HepG2 (cell line): ENCODE measurements around the gene RAB6B. TPM values are rescaled to one million over a fixed set of nuclear protein-coding genes. Genes with fewer than 3 reads are reported as not detected.

Experiments used
- CHCHD3 ChIP-seq: sonication (generic); formaldehyde crosslinking; IDR thresholded peaks from 2 replicates; pipeline ENCODE4 v1.8.0; 2022; ENCODE audit warnings: mild to moderate bottlenecking, missing genetic modification reagents, moderate library complexity
- POLR2AphosphoS2 ChIP-seq: IDR thresholded peaks from 2 replicates; pipeline ENCODE4 v1.6.1; 2011; ENCODE audit warnings: low read depth, low read length, improper control_type of control experiment
- TBP ChIP-seq: sonication (generic); formaldehyde crosslinking; IDR thresholded peaks from 2 replicates; pipeline ENCODE4 v1.5.0; 2020; ENCODE audit warnings: missing genetic modification reagents
- TMF1 ChIP-seq: sonication (generic); formaldehyde crosslinking; IDR thresholded peaks from 2 replicates; pipeline ENCODE4 v1.8.1; 2022; ENCODE audit warnings: low read depth, missing genetic modification reagents
- ZNF317 ChIP-seq: sonication (generic); formaldehyde crosslinking; IDR thresholded peaks from 2 replicates; pipeline ENCODE4 v1.5.0; 2020; ENCODE audit warnings: mild to moderate bottlenecking, missing genetic modification reagents
- ZNF530 ChIP-seq: sonication (generic); formaldehyde crosslinking; IDR thresholded peaks from 2 replicates; pipeline ENCODE4 v1.5.0; 2020; ENCODE audit warnings: low read depth, mild to moderate bottlenecking, missing genetic modification reagents
- ZNF563 ChIP-seq: sonication (generic); formaldehyde crosslinking; IDR thresholded peaks from 2 replicates; pipeline ENCODE4 v1.8.0; 2022; ENCODE audit warnings: mild to moderate bottlenecking, moderate library complexity, missing genetic modification reagents
- ZNF709 ChIP-seq: sonication (generic); formaldehyde crosslinking; IDR thresholded peaks from 2 replicates; pipeline ENCODE4 v1.5.0; 2020; ENCODE audit warnings: mild to moderate bottlenecking, missing genetic modification reagents
- ZNF768 ChIP-seq: sonication (generic); formaldehyde crosslinking; IDR thresholded peaks from 2 replicates; pipeline ENCODE4 v1.4.0; 2020; ENCODE audit warnings: missing genetic modification reagents
- ZSCAN29 ChIP-seq: sonication (generic); formaldehyde crosslinking; conservative IDR thresholded peaks from 2 replicates; pipeline ENCODE4 v1.4.0; 2020; ENCODE audit warnings: mild to moderate bottlenecking, missing genetic modification reagents
- ZSCAN9 ChIP-seq: IDR thresholded peaks from 2 replicates; pipeline ENCODE4 v1.6.1; 2016; ENCODE audit warnings: borderline replicate concordance
- polyA plus RNA-seq, 8 experiments: library from polyadenylated mRNA; depleted of rRNA in 3 of 8; stranded (reverse) in 7 of 8; unstranded in 1 of 8; fragments of >200 nt; fragmentation: Illumina TruSeq in 4 of 8; extraction: Trizol in 4 of 8; gene quantifications; 2 replicates each; pipeline versions ENCODE4 v1.2.1 to v1.2.3, GENCODE V29; 2011 to 2016; ENCODE audit warnings: low read depth in 4 of 8, missing spikeins in 1 of 8, mixed read lengths in 1 of 8; ENCODE audit not compliant: insufficient read depth in 1 of 8
- total RNA-seq, 5 experiments: library from RNA; depleted of rRNA; stranded (reverse); fragments of >200 nt; fragmentation: Illumina TruSeq; extraction: Trizol; gene quantifications; 2 replicates each; pipeline ENCODE4 v1.2.3, GENCODE V29; 2016; ENCODE audit warnings: low read depth in 1 of 5
- TF ChIP-seq, protein P1 (sequence below): IDR thresholded peaks from 2 replicates; pipeline ENCODE4 v1.4.0; 2020; ENCODE audit warnings: mild to moderate bottlenecking, missing genetic modification reagents

RAB6B gene
- total and polyA plus RNA-seq, 2 of the 13 experiments (the other 11 are each of a cell fraction or from before 2014, with no cell fraction given) = 0.16 TPM; not detected in 1

DNA sequence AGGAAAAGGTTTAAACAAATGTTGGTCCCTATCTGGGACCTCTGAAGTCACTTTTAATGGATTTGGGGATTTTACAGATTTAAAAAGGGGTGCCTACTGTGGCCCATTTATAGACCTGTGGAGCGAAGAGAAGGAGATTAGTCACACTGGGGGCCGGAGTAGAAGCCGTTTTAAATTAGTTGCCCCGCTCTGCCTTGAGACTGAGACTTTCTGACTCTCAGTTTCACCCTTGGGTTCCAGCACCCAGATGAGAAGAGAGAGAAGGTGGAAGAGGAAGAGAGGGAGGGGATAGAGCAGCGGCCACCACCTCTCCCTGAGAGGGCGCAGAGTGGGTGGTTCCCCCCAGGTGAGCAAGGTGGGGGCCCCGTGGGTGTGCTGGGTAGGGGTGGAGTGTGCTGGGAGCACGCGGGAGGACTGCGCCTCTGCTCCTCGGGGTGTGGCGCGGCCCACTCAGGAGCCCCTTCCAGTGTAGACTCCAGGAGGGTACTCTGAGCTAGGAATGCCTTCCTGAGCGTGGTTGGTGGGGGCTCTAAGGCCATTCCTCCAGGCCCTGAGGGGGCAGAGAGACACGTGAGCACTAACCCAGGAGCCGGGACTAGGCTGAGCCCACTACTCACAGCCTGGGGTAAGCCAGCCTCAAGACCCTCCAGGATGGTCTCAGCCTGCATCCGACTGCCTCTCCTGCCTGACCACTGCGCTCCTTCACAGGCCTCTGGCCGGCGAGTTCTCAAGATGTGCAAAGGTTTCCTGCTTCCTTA, 32.6 kb upstream of the RAB6B start (continued):
- TF ChIP-seq, protein P1, sequence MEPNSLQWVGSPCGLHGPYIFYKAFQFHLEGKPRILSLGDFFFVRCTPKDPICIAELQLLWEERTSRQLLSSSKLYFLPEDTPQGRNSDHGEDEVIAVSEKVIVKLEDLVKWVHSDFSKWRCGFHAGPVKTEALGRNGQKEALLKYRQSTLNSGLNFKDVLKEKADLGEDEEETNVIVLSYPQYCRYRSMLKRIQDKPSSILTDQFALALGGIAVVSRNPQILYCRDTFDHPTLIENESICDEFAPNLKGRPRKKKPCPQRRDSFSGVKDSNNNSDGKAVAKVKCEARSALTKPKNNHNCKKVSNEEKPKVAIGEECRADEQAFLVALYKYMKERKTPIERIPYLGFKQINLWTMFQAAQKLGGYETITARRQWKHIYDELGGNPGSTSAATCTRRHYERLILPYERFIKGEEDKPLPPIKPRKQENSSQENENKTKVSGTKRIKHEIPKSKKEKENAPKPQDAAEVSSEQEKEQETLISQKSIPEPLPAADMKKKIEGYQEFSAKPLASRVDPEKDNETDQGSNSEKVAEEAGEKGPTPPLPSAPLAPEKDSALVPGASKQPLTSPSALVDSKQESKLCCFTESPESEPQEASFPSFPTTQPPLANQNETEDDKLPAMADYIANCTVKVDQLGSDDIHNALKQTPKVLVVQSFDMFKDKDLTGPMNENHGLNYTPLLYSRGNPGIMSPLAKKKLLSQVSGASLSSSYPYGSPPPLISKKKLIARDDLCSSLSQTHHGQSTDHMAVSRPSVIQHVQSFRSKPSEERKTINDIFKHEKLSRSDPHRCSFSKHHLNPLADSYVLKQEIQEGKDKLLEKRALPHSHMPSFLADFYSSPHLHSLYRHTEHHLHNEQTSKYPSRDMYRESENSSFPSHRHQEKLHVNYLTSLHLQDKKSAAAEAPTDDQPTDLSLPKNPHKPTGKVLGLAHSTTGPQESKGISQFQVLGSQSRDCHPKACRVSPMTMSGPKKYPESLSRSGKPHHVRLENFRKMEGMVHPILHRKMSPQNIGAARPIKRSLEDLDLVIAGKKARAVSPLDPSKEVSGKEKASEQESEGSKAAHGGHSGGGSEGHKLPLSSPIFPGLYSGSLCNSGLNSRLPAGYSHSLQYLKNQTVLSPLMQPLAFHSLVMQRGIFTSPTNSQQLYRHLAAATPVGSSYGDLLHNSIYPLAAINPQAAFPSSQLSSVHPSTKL (CRISPR knock-in tag) = no peak
- TF ChIP-seq ZNF709 (CRISPR knock-in tag) (no peak), ZNF563 (CRISPR knock-in tag) (no peak), ZSCAN29 (CRISPR knock-in tag) (no peak), ZSCAN9 (CRISPR knock-in tag) (no peak), ZNF317 (no peak), TBP (CRISPR knock-in tag) (no peak), ZNF768 (CRISPR knock-in tag) (no peak), POLR2AphosphoS2 (no peak), CHCHD3 (no peak), TMF1 (no peak), ZNF530 (CRISPR knock-in tag) (no peak)
